Hepatocyte (in vitro differentiated cells): Measurements from ENCODE around the gene CRACDL.

Experiments
- EZH2 ChIP-seq: fragments of 200-600 bp; sonication (generic); IDR thresholded peaks from 2 replicates; pipeline ENCODE4 v1.6.1; 2016; ENCODE audit warnings: antibody characterized with exemption, mild to moderate bottlenecking, borderline replicate concordance
- EZH2phosphoT487 ChIP-seq: fragments of 200-600 bp; sonication (generic); IDR thresholded peaks from one replicate; pipeline ENCODE4 v1.6.1; 2018; ENCODE audit warnings: antibody characterized with exemption, mild to moderate bottlenecking, low read depth, moderate library complexity; ENCODE audit not compliant: unreplicated experiment, severe bottlenecking
- TF ChIP-seq, protein P1 (sequence below): fragments of 200-600 bp; sonication (generic); IDR thresholded peaks from 2 replicates; pipeline ENCODE4 v1.5.1; 2016; ENCODE audit warnings: antibody characterized with exemption, mild to moderate bottlenecking; ENCODE audit not compliant: poor library complexity

DNA sequence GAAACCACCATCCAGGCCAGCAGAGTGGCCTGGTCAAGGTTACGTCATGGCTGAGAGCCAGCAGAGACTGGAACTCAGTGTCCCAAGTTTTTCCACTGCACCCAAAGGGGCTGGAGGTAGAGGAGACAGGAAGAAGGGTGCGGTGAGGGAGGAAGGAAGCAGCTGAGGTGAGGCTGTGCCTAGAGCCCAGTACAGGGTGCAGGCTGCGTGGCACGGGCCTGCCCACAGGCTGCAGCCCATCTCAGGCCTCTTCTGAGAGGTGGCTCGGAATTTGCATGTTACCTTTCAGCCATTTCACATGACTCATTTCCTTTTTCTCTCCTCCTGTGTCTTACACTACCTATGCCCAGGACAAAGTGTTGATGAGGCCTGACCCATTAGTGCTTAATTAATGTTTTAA, 191.4 kb downstream of the CRACDL start:
- TF ChIP-seq, protein P1, sequence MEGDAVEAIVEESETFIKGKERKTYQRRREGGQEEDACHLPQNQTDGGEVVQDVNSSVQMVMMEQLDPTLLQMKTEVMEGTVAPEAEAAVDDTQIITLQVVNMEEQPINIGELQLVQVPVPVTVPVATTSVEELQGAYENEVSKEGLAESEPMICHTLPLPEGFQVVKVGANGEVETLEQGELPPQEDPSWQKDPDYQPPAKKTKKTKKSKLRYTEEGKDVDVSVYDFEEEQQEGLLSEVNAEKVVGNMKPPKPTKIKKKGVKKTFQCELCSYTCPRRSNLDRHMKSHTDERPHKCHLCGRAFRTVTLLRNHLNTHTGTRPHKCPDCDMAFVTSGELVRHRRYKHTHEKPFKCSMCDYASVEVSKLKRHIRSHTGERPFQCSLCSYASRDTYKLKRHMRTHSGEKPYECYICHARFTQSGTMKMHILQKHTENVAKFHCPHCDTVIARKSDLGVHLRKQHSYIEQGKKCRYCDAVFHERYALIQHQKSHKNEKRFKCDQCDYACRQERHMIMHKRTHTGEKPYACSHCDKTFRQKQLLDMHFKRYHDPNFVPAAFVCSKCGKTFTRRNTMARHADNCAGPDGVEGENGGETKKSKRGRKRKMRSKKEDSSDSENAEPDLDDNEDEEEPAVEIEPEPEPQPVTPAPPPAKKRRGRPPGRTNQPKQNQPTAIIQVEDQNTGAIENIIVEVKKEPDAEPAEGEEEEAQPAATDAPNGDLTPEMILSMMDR: no peak
- TF ChIP-seq EZH2 (no peak), EZH2phosphoT487 (no peak)
